GM12865 (cell line): ENCODE results near the gene SMIM22.

Experiments used
- DNase-seq: peaks from one replicate; pipeline ENCODE4 v3.0.0; 2010; ENCODE audit warnings: low read depth
- H3K4me3 ChIP-seq: 2 replicates; pipeline ENCODE4 v1.5.1; 2011; ENCODE audit warnings: mild to moderate bottlenecking, low read depth, low read length, control low read depth
- CTCF ChIP-seq: IDR thresholded peaks from 2 replicates; pipeline ENCODE4 v1.5.1; 2011; ENCODE audit warnings: low read length, control low read depth, low read depth, inconsistent platforms; ENCODE audit not compliant: insufficient read depth; ENCODE audit errors: missing control alignments

The SMIM22 gene

GRCh38 chr16:4788489-4788889 lies 6.7 kb upstream of the SMIM22 start:
- no peak for DNase-seq
- no peak overlapping the region for H3K4me3 ChIP-seq
- TF ChIP-seq CTCF = no peak

GRCh38 chr16:4788910-4789309 lies 6.3 kb upstream of the SMIM22 start:
- TF ChIP-seq CTCF = no peak
- DNase-seq = no peak
- H3K4me3 ChIP-seq = no peak overlapping the region

- TF ChIP-seq CTCF = no peak
- no peak overlapping the region for H3K4me3 ChIP-seq
- no peak for DNase-seq
These were observed 4.9 kb upstream of the SMIM22 start for GRCh38 chr16:4790261-4790660.

GRCh38 chr16:4790871-4791270 lies 4.3 kb upstream of the SMIM22 start:
- H3K4me3 ChIP-seq = no peak overlapping the region
- no peak for DNase-seq
- no peak for TF ChIP-seq CTCF

- no peak for DNase-seq
- no peak for TF ChIP-seq CTCF
- H3K4me3 ChIP-seq = no peak overlapping the region
These were observed 2.1 kb upstream of the SMIM22 start for GRCh38 chr16:4792951-4793513.

GRCh38 chr16:4795828-4796572 lies 831 bp downstream of the SMIM22 start:
- no peak for TF ChIP-seq CTCF
- no peak for DNase-seq
- H3K4me3 ChIP-seq = no peak overlapping the region
